ENCODE results near the gene TNFRSF1A. TPM values are rescaled to one million over a fixed set of nuclear protein-coding genes. Genes with fewer than 3 reads are reported as not detected.

The TNFRSF1A gene
- total and polyA plus RNA-seq, 10 donors, result 22.5 to 578 (median 211) TPM

DNA sequence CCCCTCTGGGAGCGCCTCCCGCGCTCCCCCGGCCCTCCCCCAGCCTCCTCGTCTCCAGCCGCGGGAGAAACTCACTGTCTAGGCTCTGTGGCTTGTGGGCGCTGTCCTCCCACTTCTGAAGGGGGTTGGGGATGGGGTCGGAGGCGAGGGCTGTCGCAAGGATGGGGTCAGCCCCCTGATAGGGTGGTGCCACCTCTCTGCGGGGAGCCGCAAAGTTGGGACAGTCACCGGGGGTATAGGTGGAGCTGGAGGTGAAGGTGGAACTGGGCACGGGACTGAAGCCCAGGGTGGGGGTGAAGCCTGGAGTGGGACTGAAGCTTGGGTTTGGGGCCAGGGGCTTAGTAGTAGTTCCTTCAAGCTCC is 12.2 kb downstream of the TNFRSF1A start:
- TF ChIP-seq POLR2AphosphoS5 (IDR thresholded peaks at IDR 0.05) (no peak), CTCF (IDR thresholded peaks at IDR 0.05 in 8 of 11, conservative IDR thresholded peaks at IDR 0.05 in 3 of 11) (no peak), POLR2A (IDR thresholded peaks at IDR 0.05) (no peak)

DNA sequence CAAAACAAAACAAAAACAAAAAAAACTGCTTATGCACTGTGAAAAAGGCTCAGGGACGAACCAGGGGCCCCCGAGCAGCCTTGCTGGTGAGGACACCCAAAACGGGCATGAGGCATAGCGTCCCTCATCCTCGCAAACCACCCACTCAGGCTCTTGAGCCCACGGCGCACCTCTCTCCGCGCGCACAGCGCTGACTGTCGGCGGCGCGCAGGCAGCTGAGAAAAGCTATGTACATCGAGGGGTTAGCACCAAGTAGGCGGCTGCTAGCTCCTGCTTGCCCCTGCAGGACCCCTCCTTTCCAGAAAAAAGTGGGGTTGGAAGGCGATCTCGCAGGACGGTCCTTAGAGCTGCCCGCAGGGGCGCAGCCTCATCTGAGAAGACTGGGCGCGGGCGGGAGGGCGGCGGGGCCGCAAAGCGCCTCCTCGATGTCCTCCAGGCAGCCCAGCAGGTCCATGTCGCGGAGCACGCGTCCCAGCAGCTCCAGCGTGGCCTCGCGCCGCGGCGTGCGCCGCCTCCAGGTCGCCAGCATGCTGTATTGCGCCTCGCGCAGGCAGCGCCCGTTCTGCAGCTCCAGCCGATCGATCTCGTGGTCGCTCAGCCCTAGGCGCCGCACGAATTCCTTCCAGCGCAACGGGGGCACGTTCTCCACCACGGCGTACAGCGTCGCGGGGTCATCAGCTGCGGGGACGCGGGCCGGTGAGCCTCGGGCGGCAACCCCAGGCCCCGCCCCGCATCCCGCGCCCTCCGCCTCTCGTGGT is 12.8 kb downstream of the TNFRSF1A start:
- intact Hi-C loops (cut with DNase I; ENCODE audit: low total_unique reads), result no loop called here
- TF ChIP-seq POLR2A (IDR thresholded peaks at IDR 0.05) (no peak), POLR2AphosphoS5 (IDR thresholded peaks at IDR 0.05) (peak; percentile 40 to 84 (median 68))
- Histone ChIP-seq H3K27me3 (replicated peaks in 1 of 7) (peaks cover 0 to 73% (median 2%) of the 10 kb centered on the region in 7 donors), H3K36me3 (peaks cover 2 to 82% (median 68%) of the 10 kb centered on the region in 6 donors), H3K4me3 (no peak overlapping the region), H3K4me1 (peaks cover 65 to 100% (median 97%) of the 10 kb centered on the region in 6 donors), H3K27ac (peak overlapping the region in 5 of 8 donors; percentile 14 to 99 (median 98)), H3K9me3 (no peaks in the 10 kb centered on the region)
- WGBS, 5 donors, result 84 to 93% (median 91%) methylated on average over 51 to 75 of the region's 75 CpGs
- peak; percentile 80 for DNase-seq

More for the DNA sequence above, 12.2 kb downstream of the TNFRSF1A start:
- peaks cover 0 to 73% (median 0%) of the 10 kb centered on the region in 7 donors for H3K27me3 ChIP-seq (replicated peaks in 1 of 7)
- DNase-seq, result peak; percentile 79
- peak overlapping the region in 4 of 8 donors; percentile 95 to 99 (median 98) for H3K27ac ChIP-seq
- no peak overlapping the region for H3K4me3 ChIP-seq
- H3K4me1 ChIP-seq, result peaks cover 65 to 100% (median 97%) of the 10 kb centered on the region in 6 donors
- peaks cover 2 to 87% (median 73%) of the 10 kb centered on the region in 6 donors for H3K36me3 ChIP-seq
- WGBS, 5 donors, result 75 to 84% (median 76%) methylated on average over 14 to 15 of the region's 15 CpGs
- H3K9me3 ChIP-seq, result no peaks in the 10 kb centered on the region
- intact Hi-C loops (cut with DNase I; ENCODE audit: low total_unique reads), result loop anchor here (10.0 kb wide), 2 partner anchors 135 to 215 kb away; no protein-coding TSS in a partner anchor

DNA sequence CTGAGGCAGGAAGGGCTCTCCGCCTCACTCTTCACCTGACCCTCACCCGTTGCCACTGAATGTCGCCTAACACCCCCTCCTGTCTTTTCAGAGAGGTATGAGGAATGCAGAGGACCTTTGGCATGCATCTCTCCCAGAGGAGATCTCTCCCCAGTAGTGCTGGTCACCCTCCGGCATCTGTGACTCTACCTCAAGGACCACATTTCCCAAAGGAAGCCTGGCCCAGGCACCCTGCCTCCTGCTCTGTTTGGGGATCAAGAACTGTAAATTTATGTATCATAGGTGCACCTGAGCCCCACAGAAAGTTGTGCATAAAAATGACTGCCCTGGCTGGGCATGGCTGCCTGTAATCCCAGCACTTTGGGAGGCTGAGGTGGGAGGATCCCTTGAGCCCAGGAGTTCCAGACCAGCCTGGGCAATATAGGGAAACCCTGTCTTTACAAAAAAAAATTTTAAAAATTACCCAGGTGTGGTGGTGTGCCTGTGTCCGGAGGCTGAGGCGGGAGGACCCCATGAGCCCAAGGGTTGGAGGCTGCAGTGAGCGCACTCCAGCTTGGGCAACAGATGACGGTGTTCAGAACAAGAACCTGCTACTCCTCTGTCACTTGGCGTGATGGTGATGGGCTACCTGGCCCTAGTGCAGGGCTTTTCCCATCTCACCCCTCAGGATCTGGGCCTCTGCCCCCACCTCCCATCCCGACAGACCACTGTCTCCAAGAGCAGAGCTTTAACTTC is 13.7 kb downstream of the TNFRSF1A start:
- TF ChIP-seq CTCF (IDR thresholded peaks at IDR 0.05 in 8 of 11, conservative IDR thresholded peaks at IDR 0.05 in 3 of 11), result no peak
- TF ChIP-seq POLR2A (IDR thresholded peaks at IDR 0.05), result no peak
- TF ChIP-seq POLR2AphosphoS5 (IDR thresholded peaks at IDR 0.05), result no peak
- Histone ChIP-seq H3K27ac (peak overlapping the region in 5 of 8 donors; percentile 44 to 99 (median 95)), H3K9me3 (no peaks in the 10 kb centered on the region), H3K27me3 (replicated peaks in 1 of 7) (peaks cover 0 to 72% (median 2%) of the 10 kb centered on the region in 7 donors), H3K4me3 (no peak overlapping the region), H3K36me3 (peaks cover 2 to 73% (median 59%) of the 10 kb centered on the region in 6 donors), H3K4me1 (peaks cover 64 to 100% (median 97%) of the 10 kb centered on the region in 6 donors)
- 74 to 85% (median 82%) methylated on average over 10 of the region's 10 CpGs for WGBS, 5 donors
- DNase-seq, result no peak
- intact Hi-C loops (cut with DNase I; ENCODE audit: low total_unique reads), result no loop called here

DNA sequence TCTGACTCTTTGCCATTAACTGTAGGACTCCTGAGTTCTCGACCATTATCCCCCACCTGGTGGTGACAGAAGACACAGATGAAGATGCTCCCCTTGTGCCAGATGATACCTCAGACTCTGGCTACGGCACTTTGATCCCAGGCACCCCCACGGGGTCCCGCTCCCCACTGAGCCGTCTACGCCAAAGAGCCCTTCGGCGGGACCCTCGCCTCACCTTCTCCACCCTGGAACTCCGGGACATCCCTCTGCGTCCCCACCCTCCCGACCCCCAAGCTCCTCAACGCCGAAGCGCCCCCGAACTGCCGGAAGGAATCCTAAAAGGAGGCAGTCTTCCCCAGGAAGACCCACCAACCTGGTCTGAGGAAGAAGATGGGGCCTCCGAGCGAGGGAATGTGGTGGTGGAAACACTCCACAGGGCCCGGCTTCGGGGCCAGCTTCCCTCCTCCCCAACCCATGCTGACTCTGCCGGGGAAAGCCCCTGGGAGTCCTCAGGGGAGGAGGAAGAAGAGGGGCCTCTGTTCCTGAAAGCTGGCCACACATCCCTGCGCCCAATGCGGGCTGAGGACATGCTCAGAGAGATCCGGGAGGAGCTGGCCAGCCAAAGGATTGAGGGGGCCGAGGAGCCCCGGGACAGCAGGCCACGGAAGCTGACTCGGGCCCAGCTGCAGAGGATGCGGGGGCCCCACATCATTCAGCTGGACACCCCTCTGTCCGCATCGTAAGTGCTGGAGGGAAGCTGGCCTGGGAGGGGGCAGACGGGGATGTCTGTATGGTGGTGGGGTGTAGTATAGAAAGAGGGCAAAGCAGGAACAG is 14.4 kb downstream of the TNFRSF1A start:
- no peaks in the 10 kb centered on the region for H3K9me3 ChIP-seq
- DNase-seq, result peak; percentile 76
- intact Hi-C loops (cut with DNase I; ENCODE audit: low total_unique reads), result no loop called here
- H3K4me1 ChIP-seq, result peaks cover 64 to 100% (median 97%) of the 10 kb centered on the region in 6 donors
- TF ChIP-seq POLR2AphosphoS5 (IDR thresholded peaks at IDR 0.05), result peak; percentile 37 to 82 (median 58)
- TF ChIP-seq POLR2A (IDR thresholded peaks at IDR 0.05), result no peak
- no peak for TF ChIP-seq CTCF (IDR thresholded peaks at IDR 0.05 in 8 of 11, conservative IDR thresholded peaks at IDR 0.05 in 3 of 11)
- peak overlapping the region in 7 of 8 donors; percentile 3 to 99 (median 73) for H3K27ac ChIP-seq
- WGBS, 5 donors, result 70 to 80% (median 78%) methylated on average over 29 to 33 of the region's 33 CpGs
- H3K36me3 ChIP-seq, result peaks cover 2 to 65% (median 51%) of the 10 kb centered on the region in 6 donors
- no peak overlapping the region for H3K4me3 ChIP-seq
- H3K27me3 ChIP-seq (replicated peaks in 1 of 7), result peaks cover 0 to 69% (median 2%) of the 10 kb centered on the region in 7 donors

Data from spleen (tissue), 11 donors.